Measurements from ENCODE around the gene LARGE1.

LARGE1 gene

DNA sequence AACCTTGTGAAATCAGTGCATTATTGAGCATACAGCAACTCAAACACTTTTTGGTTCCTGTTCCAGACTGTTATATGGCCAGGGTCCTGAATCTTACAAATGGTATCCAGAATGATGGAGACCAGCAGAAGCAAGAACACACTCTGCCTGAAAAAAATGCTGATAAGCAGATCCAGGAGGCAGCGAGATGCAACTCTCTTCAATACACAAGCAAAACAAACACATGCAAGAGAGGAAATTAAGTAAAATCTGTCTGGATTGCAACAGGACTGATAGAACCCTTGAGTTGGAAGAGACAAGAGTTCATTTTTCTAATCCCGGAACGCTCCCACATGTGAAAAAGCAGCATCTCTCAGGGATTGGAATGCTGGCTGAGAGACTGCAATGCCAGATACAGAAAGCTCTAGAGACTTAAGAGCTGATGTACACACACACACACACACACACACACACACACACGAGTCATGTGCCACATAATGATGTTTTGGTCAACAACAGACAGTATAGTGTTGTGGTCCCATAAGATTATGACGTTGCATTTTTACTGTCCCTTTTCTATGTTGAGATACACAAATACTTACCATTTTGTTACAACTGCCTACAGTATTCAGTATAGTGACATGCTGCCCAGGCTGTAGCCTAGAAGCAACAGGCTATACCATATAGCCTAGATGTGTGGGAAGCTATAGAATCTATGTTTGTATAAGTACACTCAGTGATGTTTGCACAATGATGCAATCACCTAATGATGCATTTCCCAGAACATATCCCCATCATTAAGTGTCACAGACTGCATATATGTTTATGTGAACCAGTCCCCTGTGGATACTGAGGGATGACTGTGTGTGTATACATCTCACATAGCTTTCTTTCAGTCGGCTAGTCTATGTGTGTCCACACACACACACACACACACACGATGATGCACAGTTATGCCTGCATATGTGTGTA is 406.6 kb downstream of the LARGE1 start:
- no peak for DNase-seq

DNA sequence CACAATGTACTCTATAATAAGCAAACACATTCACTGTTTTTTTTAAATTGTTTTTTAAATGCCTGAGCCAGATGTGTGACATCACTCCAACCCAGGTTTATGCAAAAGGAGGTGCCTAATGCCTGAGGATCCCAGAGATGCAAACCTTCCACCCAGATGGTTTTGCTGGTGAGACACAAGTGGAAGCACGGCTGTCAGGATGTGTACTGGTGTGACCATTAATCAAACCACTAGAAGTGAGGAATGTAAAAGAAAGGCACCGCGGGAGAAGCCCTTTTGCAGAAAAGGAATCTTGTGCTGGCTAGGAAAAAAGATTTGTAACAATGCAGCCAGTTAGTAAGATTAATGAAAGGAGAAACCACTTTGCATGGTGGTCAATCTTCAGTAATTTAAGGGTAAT is 407.4 kb downstream of the LARGE1 start:
- DNase-seq, result no peak

DNA sequence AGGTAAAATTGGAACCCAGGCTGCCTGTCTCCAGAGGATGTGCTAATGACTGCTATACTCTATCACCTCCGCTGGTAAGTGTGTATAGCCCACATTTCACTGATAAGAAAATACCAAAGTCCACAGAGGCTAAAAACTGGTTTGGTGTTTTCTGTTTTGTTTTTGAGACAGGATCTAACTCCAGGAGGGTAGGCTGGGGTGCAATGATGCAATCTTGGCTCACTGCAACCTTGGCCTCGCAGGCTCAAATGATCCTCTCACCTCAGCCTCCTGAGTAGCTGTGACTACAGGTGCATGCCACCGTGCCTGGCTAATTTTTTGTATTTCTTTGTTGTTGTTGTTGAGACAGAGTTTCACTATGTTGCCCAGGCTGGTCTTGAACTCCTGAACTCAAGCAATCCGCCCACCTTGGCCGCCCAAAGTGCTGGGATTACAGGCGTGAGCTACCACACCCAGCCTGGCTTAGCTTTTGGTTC is 409.8 kb downstream of the LARGE1 start:
- no peak for DNase-seq

DNA sequence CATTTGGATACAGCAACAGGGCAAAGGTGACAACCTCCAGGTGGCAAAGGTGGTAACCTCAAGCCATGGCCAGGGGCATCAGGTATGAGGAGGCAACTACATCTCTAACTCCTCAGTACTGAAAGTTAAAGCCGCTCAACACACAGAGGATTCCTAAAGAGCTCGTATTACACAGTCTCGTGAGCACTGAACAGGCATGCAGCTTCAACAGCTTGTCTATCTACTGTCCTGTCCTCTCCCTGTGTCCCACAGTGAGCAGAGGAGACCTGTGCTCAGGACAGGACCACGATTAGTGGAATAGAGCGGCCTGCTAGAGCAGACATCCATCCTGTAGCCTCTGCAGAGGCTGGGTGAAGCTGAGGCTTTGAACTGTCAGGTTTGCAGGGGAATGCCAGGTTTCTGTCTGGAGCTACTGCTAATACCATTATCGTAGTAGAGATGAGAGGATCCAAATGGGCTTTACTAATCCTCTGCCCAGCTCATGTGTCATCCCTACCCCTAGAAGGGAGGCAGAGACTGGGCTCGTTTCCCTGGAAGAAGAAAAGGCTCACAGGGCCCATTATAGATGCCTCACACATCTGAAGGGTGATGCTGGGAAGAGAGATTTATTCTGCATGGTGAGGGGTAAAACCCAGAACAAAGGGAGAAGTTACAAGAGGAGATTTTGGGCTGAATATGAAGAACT is 415.2 kb downstream of the LARGE1 start:
- DNase-seq, result no peak

DNA sequence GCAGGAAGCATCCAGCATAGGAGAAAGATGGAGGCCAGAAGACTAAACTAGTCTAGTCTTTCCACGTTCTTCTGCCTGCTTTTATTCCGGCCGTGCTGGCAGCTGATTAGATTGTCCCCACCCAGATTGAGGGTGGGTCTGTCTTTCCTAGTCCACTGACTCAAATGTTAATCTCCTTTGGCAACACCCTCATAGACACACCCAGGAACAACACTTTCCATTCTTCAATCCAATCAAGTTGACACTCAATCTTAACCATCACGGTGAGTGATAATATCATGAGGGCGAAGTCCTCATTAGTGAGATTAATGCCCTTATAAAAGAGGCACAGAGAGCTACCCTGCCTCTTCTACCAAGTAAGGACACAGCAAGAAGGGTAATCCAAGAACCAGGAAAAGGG is 424.2 kb downstream of the LARGE1 start:
- DNase-seq, result no peak

DNA sequence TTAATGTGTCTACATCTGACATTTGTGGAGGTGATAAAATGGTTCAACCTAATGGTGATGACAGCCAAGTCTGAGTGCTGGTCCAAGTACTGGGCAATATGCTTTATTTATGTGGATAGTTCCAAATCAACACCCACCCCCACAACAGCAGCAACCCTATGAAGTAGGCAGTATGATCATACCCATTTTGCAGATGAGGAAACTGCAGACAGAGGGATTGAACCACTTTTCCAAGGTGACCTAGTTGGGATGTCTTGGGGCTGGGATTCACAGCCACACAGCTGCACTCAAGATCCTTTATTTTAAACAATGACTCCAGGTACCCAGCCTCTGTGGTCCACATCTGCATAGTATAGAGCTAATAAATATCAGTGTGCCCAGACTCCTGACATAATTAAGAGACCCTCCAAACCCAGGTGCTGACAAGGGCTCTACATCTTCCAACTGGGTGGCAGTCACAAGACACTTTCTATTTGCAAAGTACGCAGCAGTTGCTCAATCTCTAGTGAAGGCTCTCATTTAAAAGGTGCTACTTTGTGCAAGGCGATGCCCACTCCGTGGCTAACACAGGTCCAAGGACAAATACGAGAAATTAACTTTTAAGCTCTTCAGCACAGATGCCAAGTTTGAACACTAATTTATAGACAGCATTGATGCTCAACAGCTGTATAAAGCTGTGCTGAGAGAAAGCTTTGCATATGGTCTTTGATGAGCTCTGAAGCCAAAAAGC is 426.6 kb downstream of the LARGE1 start:
- DNase-seq, result no peak

DNA sequence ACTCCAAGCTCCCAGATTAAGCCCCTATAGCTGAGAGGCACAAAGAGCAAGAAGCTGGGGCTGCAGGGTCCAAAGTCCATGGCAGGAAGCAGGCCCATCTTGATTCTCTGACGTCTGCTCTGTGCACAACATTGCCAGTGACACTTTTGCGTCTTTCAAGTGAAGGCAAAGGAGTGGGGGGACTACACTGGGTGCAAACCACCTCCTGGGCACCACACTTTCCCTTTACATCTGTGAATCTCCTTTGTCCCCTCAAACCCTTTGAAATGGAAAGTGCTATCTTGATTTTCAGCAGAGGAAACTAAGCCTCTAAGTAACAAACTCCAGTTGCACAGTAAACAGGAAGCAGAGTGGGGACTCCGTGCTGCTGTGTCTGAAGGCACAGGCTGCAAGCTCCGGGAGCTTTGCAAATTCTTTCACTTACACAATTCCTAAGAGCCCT is 428.0 kb downstream of the LARGE1 start:
- no peak for DNase-seq

DNA sequence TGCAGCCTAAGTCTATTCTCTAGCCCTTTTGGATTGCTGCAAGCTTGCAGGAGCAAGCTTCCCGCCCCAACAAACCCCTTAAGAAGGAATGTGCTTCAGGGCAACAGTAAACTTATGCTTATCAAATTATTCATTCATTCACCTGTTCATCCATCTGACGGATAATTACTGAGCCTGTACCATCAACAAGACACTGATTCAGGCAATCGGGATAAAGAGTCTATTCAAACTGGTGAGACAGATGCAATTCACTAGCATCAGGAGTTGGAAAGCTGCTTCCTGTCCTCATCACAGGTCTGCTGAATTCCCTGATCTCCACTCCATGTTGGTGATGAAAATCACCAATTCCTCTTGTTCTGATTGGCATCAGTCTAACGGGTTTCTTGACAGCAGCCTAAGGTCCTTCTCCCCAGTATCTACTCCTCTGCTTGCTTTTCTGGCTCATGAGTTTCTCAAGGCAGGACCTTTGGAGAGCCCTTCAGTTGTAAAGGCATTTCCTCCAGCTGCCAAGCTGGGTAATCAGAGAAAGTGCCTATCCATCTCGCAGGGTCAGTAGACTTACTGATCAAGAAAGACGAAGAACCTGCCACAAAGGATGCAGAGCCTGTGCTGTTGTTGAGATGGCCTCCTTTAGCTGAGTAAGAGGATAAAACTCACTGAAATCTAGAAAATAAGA is 433.1 kb downstream of the LARGE1 start:
- no peak for DNase-seq

DNA sequence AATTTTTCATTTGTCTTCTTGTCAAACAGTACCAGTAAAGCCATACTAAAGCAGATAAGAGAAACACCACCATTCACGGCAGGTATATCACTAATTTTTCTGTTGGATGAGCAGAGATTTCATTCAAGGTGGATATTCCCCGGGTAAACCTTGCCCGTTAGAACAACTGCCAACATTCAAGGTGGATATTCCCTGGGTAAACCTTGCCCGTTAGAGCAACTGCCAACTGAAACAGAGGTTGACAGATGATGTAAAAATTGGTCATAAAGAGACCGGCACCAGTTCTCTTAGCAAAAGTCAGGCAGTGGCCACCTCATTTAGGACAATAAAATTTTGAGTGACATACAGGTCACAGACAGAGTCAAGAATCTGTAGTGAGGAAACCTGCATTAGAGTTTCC is 438.7 kb downstream of the LARGE1 start:
- DNase-seq, result no peak

DNA sequence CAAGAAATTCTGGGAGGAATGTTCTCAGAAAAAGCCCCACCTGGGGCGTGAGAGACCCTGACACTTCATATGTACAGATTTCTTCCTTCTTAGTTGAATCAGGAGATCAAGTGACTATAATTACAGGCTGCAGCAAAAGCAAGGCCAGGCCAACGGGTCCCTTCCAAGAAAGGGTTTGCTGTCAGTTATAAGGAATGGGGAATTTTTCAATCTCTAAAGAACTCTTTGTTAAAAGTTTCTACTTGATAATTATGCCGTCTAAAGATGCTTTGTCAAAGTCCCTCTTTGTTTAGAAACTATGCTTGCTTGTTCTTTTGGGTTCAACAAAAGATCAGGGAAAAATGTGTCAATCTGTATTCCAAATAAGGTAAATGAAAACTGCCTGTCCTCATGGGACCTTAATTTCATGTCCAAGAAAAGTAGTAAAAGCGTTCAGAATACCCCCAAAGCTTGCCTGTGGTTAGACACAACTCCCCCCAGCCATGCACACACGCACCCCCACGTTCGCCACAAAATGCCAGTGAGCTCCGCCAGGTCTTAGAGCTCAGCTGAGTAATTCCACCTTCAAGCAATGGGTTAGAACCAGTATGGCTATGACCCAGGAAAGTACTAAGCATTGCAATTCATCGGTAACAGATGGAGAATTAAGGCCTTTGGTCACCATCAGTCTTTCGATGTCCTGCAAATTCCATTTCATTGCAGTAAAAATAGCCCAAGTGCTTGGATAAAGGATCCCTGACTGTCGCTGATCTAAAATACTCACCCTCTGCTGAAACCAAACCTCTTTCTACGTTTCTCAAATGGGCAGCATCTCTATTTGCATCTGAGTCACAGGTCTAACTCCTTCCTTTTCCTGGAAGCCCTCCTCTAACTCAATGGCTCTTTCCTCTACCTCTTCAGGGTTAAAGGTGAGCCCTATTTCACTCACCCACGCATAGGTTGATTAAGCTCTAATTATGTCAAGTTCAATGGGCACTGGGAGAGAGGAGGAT is 442.9 kb downstream of the LARGE1 start:
- no peak for DNase-seq

DNA sequence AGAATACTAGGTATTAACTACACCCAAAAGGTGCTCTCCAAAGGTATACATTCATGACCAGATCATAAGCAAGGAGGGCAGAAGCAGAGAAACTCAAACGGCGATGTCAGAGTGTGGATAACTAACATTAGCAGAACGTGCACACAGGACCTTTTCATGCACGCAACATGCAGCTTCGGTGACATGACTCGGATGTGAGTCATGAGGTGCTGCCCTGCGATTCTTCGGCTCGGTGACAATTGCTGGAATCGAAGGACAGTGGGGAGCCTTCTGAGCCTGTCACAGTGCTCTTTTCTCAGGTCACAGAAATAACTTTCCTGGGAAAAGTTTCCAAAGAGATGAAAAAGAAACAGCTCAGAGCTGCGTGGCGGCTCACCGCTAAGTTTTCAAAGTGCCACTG is 443.6 kb downstream of the LARGE1 start:
- no peak for DNase-seq

DNA sequence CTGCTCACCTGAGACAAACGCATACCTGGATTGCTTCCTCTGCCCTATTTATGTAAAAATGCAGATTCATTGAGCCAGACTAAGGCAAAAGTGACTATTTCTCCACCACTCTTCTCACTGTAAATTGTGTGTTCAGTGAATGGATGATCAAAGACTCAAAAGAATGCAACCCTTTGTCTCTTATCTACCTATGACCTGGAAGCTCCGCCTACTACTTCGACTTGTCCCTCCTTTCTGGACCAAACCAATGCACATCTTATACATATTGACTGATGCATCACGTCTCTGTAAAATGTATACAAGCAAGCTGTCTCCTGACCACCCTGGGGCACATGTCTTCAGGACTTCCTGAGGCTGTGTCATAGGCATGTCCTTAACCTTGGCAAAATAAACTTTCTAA is 444.1 kb downstream of the LARGE1 start:
- DNase-seq, result no peak

DNA sequence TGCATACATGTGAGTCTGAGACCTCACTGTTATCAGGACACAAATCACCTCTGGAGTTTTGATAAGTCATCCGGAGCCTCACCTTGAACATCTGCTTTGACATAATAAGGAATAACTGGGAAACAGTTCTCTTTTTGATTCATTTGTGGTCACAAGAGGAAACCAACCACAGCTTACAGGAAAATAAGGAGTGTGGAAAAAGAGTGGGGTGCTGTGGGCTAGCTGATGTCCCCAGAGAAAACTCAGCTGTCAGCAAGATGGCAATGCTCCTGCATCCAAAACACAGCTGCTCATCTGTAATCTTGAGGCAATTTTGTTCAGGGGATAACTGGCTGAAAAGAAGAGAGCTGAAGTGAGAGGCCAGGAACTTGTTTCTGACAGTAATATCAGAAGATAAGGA is 445.7 kb downstream of the LARGE1 start:
- no peak for DNase-seq

DNA sequence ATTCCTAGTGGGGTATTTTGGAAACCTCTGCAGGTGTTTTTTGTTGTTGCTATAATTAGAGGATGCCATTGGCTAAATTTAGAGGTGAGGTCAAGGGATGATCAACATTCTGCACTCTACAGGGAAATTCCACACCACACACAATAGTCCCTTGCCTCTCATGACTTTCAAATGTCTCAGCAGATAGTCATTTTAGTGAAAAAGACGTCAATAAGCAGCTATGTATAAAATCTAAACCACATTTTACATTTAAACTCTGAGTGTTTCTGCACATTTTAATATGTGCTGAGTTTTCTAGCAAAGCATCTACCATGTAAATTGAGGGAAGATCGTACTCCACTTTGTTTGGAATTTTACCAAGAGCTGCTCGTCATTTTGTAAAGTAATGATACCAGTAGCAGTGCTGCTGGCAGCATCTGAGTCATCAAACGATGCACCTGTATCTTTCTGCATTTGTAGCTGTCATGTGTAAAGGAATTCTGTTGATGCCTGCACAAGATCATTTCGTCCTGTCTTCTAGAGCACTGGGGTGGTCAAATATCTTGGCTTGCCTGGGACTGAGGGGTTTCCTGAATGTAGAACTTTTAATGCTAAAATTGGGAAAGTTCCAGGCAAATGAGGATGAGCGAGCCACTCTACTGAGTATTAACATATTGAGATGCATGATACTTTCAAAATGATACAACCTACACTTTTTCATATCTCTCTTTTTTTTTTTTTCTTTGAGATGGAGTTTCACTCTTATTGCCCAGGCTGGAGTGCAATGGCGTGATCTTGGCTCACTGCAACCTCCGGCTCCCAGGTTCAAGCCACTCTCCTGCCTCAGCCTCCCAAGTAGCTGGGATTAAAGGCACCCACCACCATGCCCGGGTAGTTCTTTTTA is 447.6 kb downstream of the LARGE1 start:
- DNase-seq, result no peak

DNA sequence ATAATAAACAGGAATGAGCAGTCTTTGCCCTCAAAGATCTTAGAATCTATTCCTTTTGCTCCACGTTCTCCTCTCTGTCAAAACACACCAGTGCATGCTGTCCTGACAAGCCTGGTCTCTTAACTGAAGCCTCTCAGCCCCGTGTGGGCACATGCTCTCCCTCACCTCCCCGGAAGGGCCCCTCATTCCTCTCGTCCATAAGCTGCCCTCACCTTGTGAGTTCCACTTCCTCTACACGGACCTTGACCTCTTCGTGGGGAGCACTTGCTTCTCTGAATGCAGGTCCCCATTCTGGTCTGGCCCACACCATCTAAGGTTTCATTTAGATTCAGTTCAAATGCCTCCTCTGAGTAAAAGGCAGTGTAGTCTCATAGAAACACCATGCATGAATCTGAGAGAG is 449.8 kb downstream of the LARGE1 start:
- DNase-seq, result no peak

DNA sequence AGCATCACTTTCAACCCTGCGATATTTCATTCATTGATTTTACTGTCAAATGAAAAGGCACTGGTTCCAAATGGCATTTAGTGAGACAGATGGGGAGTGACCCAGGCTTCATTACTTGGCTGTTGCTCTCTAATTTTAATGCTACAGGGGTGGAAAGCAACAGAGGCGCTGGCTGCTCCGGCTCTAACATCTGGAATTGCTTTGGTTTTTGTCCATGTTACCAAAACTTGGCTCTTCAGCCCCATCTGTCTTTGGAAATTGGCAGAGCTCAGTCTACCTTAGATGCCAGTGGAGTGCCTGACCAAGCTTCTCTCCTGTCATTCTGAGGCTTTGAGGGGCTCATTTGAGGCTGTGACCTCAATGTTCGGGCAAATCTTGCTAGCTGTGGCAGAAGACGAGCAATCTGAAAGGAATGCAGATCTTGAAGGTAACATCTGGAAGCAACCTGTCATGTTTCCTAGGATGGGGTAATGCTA is 452.6 kb downstream of the LARGE1 start:
- DNase-seq, result no peak

DNA sequence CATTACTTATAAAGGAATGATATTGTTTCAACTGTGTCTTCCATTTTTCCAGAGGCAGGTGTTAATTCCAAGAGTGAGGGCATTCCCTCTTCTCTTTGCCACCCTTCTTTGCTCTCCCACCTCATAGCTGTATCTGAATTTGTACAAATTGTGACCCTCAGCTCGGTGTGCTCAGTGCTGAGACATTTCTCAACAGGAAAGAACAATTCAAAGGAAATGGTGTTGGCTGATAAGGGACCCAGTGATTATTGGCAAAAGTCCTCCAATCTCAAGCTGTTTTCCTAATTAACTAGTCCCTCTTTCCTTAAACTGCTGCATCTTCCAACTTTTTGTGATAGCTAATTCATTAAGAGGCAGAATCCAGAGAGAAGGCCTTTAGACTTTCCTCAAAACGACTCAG is 453.2 kb downstream of the LARGE1 start:
- DNase-seq, result no peak

DNA sequence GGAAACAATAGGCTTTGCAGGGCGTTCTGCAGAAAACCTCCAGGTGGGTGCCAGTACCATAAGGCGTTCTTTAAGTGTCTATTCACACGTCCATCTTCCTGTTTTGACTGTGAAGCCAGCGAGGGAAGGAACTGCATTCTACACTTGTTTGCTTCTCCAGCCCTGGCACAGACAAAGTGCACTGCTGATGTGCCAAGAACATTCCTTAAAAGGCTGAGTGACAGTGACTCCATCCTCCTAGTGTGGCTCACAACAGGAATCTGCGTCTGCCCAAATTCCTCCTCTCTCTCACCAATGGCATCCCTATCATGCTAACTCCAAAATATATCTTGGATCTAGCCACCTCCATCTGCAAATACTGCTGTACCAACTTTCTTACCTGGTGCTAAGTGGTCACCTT is 454.7 kb downstream of the LARGE1 start:
- DNase-seq, result no peak

DNA sequence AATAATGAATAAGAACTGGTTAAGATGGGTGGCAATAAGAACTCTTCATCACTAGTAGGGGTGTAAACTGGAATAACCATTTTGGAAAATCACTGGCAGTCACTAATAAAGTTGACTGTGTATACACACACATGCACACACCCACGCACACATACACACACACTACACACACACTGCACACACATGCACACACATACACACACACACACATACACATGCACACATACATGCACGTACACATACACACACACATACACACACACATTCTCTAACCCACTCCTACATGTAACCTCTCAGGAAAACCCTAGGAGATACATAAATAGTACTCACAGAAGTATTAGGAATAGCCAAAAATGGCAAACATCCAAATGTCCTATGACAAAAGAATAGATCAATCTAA is 455.6 kb downstream of the LARGE1 start:
- no peak for DNase-seq

DNA sequence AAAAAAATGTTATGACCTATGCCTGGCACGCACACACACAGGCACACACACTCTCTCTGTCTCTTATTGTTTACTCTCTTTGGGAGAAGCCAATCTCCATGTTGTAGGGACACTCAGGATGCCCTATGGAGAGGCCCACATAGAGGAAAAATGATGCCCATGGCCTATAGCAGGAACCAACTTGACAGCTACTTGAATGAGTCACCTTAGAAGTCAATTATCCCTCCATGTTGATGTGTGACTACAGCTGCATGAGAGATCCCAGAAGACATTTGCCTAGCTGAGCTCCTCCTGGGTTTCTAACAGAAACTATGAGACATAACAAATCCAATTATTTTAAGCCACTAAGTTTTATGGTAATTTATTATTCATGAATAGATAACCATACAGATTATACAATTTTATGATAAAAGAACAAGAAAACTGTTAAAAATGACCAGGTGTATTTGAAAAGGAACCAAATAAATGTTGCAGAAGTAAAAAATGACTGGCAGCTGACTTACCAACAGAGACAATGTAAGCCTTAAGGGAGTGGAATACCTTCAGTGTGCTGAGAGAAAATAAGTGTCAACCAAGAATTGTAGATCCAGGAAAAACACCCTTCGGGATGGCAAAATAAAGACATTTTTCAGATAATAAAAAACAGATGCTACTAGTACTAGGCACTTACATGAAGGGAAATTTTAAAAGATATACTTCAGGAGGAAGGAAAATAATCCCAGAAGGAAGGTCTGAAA is 458.4 kb downstream of the LARGE1 start:
- DNase-seq, result no peak
